CD14-positive monocyte (primary cell): ENCODE results near the gene PUM1. TPM values are rescaled to one million over a fixed set of nuclear protein-coding genes. Genes with fewer than 3 reads are reported as not detected.
A peak's percentile ranks its signal among the peaks of the same experiment; 100 is the strongest.

Experiments
- DNase-seq, 3 donors: peaks; one replicate each; pipeline ENCODE4 v3.0.0-alpha.2; 2011 to 2022
- H2AFZ ChIP-seq: 2 replicates; pipeline ENCODE4 v1.6.0; 2012; ENCODE audit warnings: mild to moderate bottlenecking, low read depth, low read length, inconsistent platforms; ENCODE audit not compliant: insufficient read depth, poor library complexity, severe bottlenecking
- H3K27ac ChIP-seq, 2 donors: 1 replicate in 1 of 2; 2 replicates in 1 of 2; pipeline ENCODE4 v1.5.1; 2012 to 2013; ENCODE audit warnings: low read length in 2 of 2, control low read depth in 1 of 2, inconsistent platforms in 1 of 2, low read depth in 1 of 2, mild to moderate bottlenecking in 1 of 2
- H3K27me3 ChIP-seq, 2 donors: one replicate each; pipeline versions ENCODE4 v1.6.0 to v1.6.1; 2011 to 2013; ENCODE audit warnings: low read length in 2 of 2; ENCODE audit not compliant: control insufficient read depth in 2 of 2, insufficient read depth in 2 of 2
- H3K36me3 ChIP-seq, 2 donors: replicated peaks in 1 of 2; 1 replicate in 1 of 2; 2 replicates in 1 of 2; pipeline versions ENCODE4 v1.5.1 to v1.6.1; 2012 to 2013; ENCODE audit warnings: low read length in 2 of 2, control low read depth in 1 of 2, inconsistent platforms in 1 of 2, mild to moderate bottlenecking in 1 of 2; ENCODE audit not compliant: insufficient read depth in 2 of 2, control insufficient read depth in 1 of 2
- H3K4me1 ChIP-seq, 2 donors: 1 replicate in 1 of 2; 2 replicates in 1 of 2; pipeline versions ENCODE4 v1.5.1 to v1.6.1; 2012 to 2013; ENCODE audit warnings: low read length in 2 of 2, control low read depth in 1 of 2, inconsistent platforms in 1 of 2, mild to moderate bottlenecking in 1 of 2, moderate library complexity in 1 of 2; ENCODE audit not compliant: insufficient read depth in 2 of 2, control insufficient read depth in 1 of 2
- H3K4me2 ChIP-seq: replicated peaks from 2 replicates; pipeline ENCODE3; 2012; ENCODE audit warnings: low read length, moderate library complexity, mild to moderate bottlenecking; ENCODE audit not compliant: poor library complexity, severe bottlenecking; ENCODE audit errors: extremely low read depth
- H3K4me3 ChIP-seq, 3 experiments: fragments of 200-600 bp in 1 of 3; sonication (generic) in 1 of 3; replicated peaks in 1 of 3; 1 replicate in 2 of 3; 2 replicates in 1 of 3; pipeline ENCODE4 v1.5.1; 2011 to 2013; ENCODE audit warnings: low read length in 3 of 3, mild to moderate bottlenecking in 3 of 3, control low read depth in 2 of 3, low read depth in 2 of 3, inconsistent platforms in 1 of 3, moderate library complexity in 1 of 3
- H3K79me2 ChIP-seq: 2 replicates; pipeline ENCODE4 v1.6.0; 2012; ENCODE audit warnings: mild to moderate bottlenecking, control low read depth, inconsistent platforms, low read length, moderate library complexity; ENCODE audit not compliant: insufficient read depth
- H3K9ac ChIP-seq: 2 replicates; pipeline ENCODE4 v1.6.0; 2017; ENCODE audit warnings: low read length, mild to moderate bottlenecking; ENCODE audit not compliant: insufficient read depth, poor library complexity, severe bottlenecking
- H3K9me3 ChIP-seq, 2 donors: replicated peaks in 1 of 2; 1 replicate in 1 of 2; 2 replicates in 1 of 2; pipeline versions ENCODE4 v1.5.1 to v1.6.1; 2012 to 2013; ENCODE audit warnings: low read length in 2 of 2, control low read depth in 1 of 2; ENCODE audit not compliant: control insufficient read depth in 1 of 2, insufficient read depth in 1 of 2
- H4K20me1 ChIP-seq: 2 replicates; pipeline ENCODE4 v1.6.0; 2012; ENCODE audit warnings: mild to moderate bottlenecking, low read length, control low read depth, moderate library complexity; ENCODE audit not compliant: insufficient read depth
- H3K27ac Mint-ChIP-seq, 7 donors: one replicate each; pipeline ENCODE4 v1.8.0; 2020; ENCODE audit warnings: mild to moderate bottlenecking in 7 of 7, mixed read lengths in 7 of 7, moderate library complexity in 6 of 7, inconsistent platforms in 2 of 7
- H3K27me3 Mint-ChIP-seq, 3 donors: one replicate each; pipeline ENCODE4 v1.8.0; 2021 to 2022; ENCODE audit warnings: low read depth in 3 of 3, mild to moderate bottlenecking in 3 of 3, mixed read lengths in 3 of 3, moderate library complexity in 3 of 3, inconsistent platforms in 1 of 3
- H3K36me3 Mint-ChIP-seq, 2 donors: one replicate each; pipeline ENCODE4 v1.8.0; 2020; ENCODE audit warnings: mixed read lengths in 2 of 2, inconsistent platforms in 1 of 2, mild to moderate bottlenecking in 1 of 2
- H3K4me1 Mint-ChIP-seq: one replicate; pipeline ENCODE4 v1.8.0; 2020; ENCODE audit warnings: mild to moderate bottlenecking, mixed read lengths
- H3K4me3 Mint-ChIP-seq, 2 donors: one replicate each; pipeline ENCODE4 v1.8.0; 2020; ENCODE audit warnings: mild to moderate bottlenecking in 2 of 2, mixed read lengths in 2 of 2, moderate library complexity in 1 of 2
- H3K9me3 Mint-ChIP-seq, 7 donors: one replicate each; pipeline ENCODE4 v1.8.0; 2020 to 2022; ENCODE audit warnings: mixed read lengths in 7 of 7, mild to moderate bottlenecking in 6 of 7, moderate library complexity in 6 of 7, inconsistent platforms in 2 of 7
- WGBS: methylation state at CpG from one replicate; pipeline ENCODE4 v1.1.5; 2013; ENCODE audit warnings: missing lambda C conversion rate; ENCODE audit not compliant: insufficient coverage; 5-methylcytosine and 5-hydroxymethylcytosine counted together
- intact Hi-C, 2 donors: fragments of 100-400 bp; cut with micrococcal nuclease; formaldehyde crosslinking; loops; one replicate each; pipeline versions ENCODE4 v1.15.0 to v1.15.1; 2023
- polyA plus RNA-seq, 3 donors: library from polyadenylated mRNA; depleted of rRNA in 1 of 3; unstranded in 2 of 3; stranded (reverse) in 1 of 3; fragments of 300-500 nt in 2 of 3; fragments of >200 nt in 1 of 3; fragmentation: Illumina TruSeq in 2 of 3; gene quantifications; 1 replicate in 2 of 3; 2 replicates in 1 of 3; pipeline ENCODE4 v1.2.3, GENCODE V29; 2012 to 2021
- TF ChIP-seq, protein P1 (sequence below): fragments of 200-600 bp; IDR thresholded peaks from one replicate; pipeline ENCODE4 v1.8.0; 2022; ENCODE audit warnings: antibody characterized with exemption, mild to moderate bottlenecking

The PUM1 gene
- polyA plus RNA-seq, 3 donors: 55.0 to 86.1 (median 62.4) TPM

DNA sequence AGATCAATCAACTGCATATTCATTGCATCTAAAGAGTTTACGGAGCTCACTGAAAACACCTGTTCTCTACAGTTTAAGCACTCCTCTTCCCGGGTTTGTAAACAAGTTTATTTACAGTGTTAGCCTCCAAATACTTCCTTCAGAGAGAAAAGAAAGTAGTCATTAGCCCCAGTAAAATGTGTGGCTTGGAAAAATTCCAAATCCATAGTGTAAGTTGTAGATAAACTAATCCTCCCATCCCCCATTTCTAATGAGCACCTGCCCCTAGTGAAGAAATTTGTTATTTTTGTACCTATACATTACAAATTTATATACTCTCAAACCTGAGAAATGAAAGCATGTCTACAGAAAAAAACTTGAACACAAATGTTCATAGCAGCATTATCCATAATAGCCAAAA is 21.9 kb downstream of the PUM1 start:
- Mint-ChIP-seq H3K27me3 (peaks cover 0 to 1% (median 0%) of the 10 kb centered on the region in 3 donors), H3K36me3 (peaks cover 23 to 53% of the 10 kb centered on the region in 2 donors), H3K4me1 (peaks cover 11% of the 10 kb centered on the region), H3K4me3 (no peak overlapping the region), H3K27ac (no peak overlapping the region), H3K9me3 (no peaks in the 10 kb centered on the region)
- H3K4me2 ChIP-seq: no peak overlapping the region
- H3K9me3 ChIP-seq: no peaks in the 10 kb centered on the region
- H3K4me1 ChIP-seq: peaks cover 0 to 5% of the 10 kb centered on the region in 2 donors
- H3K4me3 ChIP-seq: no peak overlapping the region
- H3K79me2 ChIP-seq: peaks cover 99% of the 10 kb centered on the region
- no peak overlapping the region for H2AFZ ChIP-seq
- intact Hi-C loops: no loop called here
- H4K20me1 ChIP-seq: peaks cover 99% of the 10 kb centered on the region
- no peak overlapping the region for H3K27ac ChIP-seq
- H3K36me3 ChIP-seq: peaks cover 4 to 48% of the 10 kb centered on the region in 2 donors
- H3K9ac ChIP-seq: no peak overlapping the region
- TF ChIP-seq, protein P1, sequence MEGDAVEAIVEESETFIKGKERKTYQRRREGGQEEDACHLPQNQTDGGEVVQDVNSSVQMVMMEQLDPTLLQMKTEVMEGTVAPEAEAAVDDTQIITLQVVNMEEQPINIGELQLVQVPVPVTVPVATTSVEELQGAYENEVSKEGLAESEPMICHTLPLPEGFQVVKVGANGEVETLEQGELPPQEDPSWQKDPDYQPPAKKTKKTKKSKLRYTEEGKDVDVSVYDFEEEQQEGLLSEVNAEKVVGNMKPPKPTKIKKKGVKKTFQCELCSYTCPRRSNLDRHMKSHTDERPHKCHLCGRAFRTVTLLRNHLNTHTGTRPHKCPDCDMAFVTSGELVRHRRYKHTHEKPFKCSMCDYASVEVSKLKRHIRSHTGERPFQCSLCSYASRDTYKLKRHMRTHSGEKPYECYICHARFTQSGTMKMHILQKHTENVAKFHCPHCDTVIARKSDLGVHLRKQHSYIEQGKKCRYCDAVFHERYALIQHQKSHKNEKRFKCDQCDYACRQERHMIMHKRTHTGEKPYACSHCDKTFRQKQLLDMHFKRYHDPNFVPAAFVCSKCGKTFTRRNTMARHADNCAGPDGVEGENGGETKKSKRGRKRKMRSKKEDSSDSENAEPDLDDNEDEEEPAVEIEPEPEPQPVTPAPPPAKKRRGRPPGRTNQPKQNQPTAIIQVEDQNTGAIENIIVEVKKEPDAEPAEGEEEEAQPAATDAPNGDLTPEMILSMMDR: no peak
- no peak for DNase-seq
- no peaks in the 10 kb centered on the region for H3K27me3 ChIP-seq
- WGBS: no CpG with 5 or more reads among the region's 2 CpGs

GRCh38 chr1:31042656-31043055 is 22.9 kb downstream of the PUM1 start:
- Histone ChIP-seq H4K20me1 (peaks cover 100% of the 10 kb centered on the region), H3K9me3 (no peaks in the 10 kb centered on the region), H3K4me1 (peaks cover 0 to 5% of the 10 kb centered on the region in 2 donors), H2AFZ (no peak overlapping the region), H3K27me3 (no peaks in the 10 kb centered on the region), H3K27ac (no peak overlapping the region), H3K4me2 (no peak overlapping the region), H3K79me2 (peaks cover 99% of the 10 kb centered on the region), H3K9ac (no peak overlapping the region), H3K4me3 (no peak overlapping the region), H3K36me3 (peaks cover 4 to 57% of the 10 kb centered on the region in 2 donors)
- H3K27me3 Mint-ChIP-seq: peaks cover 0 to 1% (median 0%) of the 10 kb centered on the region in 3 donors
- intact Hi-C loops: no loop called here
- 100% methylated on average over 1 of the region's 6 CpGs for WGBS
- TF ChIP-seq, protein P1: no peak
- peaks cover 29 to 59% of the 10 kb centered on the region in 2 donors for H3K36me3 Mint-ChIP-seq
- H3K4me3 Mint-ChIP-seq: no peak overlapping the region
- peak overlapping the region in 2 of 7 donors; percentile 23 to 52 for H3K27ac Mint-ChIP-seq
- no peak for DNase-seq
- H3K9me3 Mint-ChIP-seq: peaks cover 0 to 2% (median 0%) of the 10 kb centered on the region in 7 donors
- H3K4me1 Mint-ChIP-seq: peaks cover 18% of the 10 kb centered on the region
